ENCODE measurements around the gene PRKAR1A.

The PRKAR1A gene

DNA sequence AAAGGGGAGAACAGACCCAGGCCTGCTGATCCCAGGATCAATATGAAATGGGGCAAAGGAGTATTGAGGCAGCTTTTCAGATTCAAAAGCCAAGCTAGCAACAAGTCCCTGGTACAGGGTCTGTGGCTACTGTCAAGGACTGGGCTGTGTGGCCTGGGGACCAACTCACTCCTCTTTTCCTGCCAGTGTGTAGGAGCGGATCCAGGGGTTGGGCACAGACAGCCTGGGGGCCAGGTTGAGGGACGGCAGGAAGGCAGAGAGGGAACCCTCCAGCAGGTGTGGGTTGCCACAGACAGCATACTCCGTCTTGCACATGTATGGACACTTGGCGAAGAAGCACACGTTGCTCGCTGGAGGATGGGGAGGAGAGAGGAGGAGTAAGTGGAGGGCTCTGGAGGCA lies 29.6 kb downstream of the PRKAR1A start:
- no peak for DNase-seq

DNA sequence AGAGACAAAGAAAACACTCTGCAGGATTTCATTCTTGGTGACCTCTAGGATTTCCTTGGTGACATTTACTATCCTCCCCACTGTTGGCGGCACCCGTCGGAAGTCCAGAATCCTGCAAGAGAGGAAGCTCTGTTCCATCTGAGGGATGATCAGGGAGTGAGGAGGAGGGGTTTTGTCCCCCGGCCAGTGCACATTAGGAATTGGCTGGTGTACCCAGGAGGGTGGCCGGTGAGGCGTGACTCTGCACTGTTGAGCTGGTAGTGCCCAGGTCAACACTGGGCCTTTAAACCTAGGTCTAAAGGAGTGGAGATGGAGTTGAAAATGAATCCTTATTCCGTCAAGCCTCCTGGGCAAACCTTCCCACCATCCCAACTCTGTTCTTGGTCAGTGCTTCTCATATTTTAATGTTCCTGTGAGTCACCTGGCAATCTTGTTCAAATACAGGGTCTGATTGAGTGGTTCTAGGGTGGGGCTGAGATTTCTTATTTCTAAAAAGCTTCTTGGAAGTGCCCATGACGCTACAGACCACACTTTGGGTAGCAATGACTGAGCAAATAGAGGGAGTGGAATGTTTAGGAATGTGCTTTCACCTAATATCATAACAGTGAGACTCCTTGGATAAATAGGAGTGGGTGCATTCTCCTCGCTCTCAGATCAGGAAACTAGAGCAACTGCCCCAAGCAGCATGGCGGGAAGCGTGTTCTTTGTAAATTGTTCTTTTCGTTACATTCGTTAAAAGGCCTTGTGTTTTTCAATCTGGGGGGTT lies 30.7 kb downstream of the PRKAR1A start:
- DNase-seq = no peak

DNA sequence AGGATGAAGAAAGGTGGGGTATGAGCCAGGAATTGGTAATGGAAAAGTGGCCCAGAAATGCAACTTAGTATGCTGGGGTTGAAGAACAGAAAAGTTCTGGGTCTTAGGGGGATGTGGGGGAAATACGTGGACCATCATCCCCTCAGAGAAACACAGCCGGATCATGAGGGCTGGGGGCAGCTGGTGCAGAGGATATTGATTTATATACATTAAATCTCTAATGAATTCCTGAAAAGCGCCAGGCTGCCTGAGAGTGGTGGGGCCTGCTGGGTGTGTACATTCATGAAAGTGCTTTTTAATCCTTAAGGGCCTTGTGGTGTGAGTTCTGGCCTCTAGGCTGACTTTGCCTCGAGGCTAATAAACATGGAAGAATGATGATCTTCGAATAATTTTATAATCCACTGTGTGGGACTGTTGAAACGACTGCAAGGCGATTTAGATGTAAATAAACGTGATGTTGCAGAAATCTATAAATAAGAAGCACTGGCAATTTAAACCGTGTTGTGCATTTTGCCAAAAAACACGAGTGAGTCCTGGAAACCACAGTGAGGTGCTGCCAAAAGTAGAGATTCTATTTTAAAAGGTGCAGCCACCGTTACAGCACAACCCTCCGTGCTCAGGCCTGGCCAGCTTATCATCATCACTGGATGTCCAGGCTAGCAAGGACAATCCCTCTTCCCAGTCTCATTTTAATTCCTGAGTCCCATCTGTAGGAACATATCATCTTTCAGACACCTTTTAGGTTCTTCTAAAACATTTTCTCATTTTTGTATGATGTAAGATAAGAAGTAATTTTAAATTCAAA lies 32.1 kb downstream of the PRKAR1A start:
- DNase-seq = no peak

DNA sequence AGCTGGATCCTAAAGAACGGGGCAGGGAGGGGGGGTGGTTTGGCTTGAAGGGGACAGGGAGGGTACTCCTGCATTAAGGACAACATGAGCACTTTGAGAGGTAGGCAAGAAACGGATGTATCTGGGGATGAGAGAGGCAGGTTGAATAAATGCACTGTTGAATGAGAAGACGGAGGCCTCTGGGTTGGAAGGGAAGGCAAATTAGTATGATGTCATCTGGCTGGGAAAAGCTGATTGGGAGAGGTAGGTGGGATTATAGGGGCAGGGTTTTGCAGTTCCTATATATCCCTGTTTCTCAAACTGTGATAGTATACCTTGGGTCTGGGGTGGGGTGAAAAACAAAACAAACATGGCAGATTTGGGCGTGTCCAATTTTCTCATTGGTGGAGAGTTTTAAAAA lies 44.3 kb downstream of the PRKAR1A start:
- DNase-seq = no peak

DNA sequence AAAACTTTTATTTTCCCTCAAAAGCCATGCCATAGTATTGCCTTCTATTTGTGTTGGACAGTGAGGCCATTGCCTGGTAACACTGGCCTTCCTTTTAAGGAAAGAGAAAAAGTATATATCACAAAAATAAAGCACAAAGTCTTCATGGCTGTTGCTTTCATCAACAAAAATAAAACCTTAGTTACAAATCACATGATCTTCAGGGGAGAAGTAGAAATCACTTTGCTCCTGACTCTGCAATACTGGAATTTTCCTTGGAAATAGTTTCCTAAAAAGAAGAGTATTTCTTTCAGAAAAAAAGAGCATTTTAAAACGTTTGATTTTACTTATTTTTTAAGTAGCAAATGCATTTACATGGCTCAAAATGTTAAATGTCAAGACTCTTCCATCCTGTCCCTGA lies 47.1 kb downstream of the PRKAR1A start:
- no peak for DNase-seq

DNA sequence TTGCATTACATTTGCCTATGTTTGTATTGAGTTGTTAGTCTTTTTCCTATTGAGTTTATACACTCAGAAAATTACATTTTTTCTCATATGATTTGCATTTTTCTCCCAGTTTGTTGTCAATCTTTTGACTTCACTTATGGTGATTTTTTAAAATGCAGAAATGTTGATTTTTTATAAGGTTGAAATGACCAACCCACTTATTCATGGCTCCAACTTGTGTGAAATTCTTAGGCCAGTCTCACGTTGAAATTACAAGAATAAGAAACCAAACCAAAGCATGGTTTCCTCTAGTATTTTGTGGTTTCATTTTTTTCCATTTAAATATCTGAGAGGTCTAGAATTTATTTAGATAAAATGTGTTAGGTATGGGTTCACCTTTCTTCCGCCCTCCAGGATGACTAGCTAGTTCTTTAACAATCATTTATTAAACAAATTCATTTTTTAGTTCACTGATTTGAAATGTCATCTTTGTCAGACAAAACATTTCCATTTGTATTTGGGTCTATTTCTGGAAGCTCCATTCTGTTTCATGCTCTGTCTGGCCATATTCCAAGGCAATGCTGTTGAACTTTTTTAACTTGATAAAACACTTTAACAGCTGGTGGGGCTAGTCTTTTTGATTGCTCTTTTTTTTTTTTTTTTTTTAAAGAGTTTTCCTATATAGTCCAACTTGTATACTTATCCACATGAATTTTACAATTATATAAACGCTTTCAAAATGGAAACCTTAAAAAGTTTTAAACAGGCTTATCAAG lies 48.9 kb downstream of the PRKAR1A start:
- no peak for DNase-seq

DNA sequence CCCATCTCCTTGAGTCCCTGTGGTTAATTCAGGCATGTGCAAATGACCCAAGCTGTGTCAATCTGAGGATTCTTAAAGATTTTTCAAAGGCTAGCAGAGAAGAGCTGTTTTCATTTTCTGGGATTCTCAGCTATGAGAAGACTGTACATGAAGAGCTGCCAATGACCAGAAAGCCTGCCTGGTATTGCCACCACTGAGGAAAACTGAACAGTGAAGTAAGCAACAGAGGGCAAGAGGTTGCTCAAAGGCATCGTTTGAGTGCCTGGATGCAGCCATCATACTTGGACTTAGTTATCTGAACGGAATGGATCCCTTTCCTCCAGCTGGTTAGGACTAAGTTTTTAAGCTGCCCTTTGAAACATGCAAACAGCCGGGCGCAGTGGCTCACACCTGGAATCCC lies 50.5 kb downstream of the PRKAR1A start:
- DNase-seq = no peak

DNA sequence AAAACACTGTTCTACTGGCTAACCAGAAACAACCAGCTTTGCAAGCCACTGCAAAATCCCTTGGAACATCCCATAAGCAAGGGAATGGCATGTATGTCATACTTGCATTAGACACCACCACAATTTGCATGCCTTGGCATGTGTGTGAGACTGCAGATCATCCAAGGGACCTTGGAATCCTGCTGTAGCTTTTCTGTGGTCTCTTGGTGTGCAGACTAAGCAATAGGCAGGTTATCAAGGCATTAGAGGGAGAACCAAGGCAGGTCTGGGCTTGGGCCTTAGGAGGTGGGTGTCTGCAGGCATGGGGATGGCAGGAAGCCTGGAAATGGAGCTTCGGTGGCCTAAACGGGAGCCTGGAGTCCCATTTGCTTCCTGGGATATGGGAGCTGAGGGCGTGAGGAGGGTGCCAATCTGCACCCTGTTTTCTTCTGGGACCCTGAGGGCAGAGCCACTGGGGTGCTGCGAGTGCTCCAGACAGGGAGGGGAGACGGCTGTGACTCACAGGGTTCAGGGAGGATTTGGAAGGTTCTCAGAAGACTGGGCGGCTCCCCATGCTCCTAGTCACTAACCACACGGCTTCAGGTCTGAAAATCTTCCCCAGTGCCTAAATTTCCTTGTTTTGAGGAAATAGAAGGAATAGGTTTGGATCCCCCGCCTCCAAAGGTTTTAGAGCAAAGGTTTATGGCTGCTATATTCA lies 52.3 kb downstream of the PRKAR1A start:
- no peak for DNase-seq

DNA sequence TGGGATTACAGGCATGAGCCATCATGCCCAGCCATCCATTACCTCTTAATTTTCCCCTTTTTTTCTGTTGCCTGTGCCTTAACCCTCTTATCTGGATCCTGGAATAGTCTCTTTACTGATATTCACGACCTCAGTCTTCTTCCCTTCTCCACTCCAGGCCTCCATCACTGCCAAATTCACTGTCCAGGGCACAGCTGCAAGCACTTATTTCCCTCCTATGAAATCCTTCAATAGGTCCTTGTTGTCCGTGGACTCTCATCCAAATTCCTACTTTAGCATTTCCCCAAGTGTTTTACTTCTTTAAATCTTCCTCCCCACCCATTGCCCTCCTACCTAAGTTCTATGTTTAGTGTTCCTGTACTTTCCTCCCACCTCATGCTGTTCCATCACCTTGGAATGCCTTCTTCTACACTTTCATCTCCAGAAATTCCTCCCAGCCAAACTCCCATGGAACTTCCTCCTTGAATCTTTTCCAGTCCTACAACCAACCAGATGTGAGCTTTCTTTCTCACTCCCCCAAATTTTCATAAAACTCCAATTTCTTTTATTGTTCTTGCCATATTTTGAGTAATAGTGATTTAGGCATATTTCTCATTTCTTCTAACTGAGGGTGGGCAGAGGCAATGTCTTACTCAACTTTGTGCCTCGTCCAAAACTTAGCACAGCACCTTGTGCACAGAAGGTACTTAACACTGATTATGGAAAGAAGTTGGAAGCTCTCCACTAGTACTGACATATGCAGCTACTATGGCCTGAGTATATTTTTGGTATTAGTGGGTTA lies 53.6 kb downstream of the PRKAR1A start:
- DNase-seq = no peak

DNA sequence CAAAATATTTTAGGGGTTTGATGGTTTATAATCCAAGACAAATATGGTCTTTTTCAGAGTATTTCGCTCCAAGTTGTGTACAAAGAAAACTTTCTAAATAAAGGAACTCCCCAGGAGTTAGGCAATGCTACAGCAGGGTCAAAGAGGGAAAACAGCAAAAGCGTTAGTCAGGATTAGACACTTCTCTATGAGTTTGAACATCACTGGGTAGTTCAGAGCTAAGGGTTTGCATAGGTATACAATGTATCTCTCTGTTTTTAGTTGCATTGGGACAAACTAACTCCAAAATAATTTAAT lies 54.2 kb downstream of the PRKAR1A start:
- DNase-seq = no peak

DNA sequence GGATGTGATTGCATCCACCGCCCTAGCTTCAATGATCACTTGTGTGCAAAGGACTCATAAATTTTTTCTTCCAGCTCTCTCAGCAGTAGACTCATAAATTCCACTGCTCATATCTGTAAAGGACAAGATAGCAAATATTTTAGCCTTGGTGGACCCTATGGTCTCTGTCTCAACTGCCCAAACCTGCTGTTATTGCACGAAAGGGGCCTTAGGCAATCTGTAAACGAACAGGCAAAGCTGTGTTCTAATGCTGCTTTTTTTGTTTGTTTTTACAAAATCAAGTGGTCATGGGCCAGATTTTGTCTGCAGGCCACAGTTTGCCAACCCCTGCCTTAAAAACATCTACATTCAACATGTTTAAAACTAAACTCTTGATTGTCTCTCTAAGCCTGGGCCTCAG lies 54.8 kb downstream of the PRKAR1A start:
- DNase-seq = no peak

DNA sequence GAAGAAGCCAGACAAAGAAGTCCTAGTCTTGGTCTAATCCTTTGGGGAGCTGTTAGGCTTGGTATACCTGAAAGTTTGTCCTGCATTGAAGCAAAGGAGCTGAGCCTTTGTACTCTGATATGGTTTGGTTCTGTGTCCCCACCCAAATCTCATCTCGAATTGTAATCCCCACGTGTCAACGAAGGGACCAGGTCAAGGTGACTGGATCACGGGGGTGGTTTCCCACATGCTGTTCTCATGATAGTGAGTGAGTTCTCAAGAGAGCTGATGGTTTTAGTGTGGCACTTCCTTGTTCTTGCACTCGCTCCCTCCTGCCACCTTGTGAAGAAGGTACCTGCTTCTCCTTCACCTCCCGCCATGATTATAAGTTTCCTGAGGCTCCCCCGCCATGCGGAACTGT lies 55.4 kb downstream of the PRKAR1A start:
- no peak for DNase-seq

DNA sequence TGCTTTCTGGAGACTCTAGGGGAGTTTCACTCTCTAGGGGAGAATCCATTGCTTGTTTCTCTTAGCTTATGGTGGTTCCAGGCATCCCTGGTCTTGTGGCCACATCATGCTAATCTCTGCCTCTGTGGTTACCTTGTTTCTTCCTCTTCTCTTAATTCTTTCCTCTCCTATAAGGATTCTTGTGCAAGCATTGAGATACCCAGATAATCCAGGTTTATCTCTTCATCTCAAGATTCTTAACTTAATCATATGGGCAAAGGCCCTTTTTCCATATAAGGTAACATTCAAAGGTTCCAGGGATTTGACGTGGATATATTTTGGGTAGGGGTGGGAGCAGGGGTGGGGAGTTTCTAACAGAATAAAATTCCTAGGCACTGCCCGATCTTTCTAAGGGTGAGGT lies 56.4 kb downstream of the PRKAR1A start:
- DNase-seq = no peak

DNA sequence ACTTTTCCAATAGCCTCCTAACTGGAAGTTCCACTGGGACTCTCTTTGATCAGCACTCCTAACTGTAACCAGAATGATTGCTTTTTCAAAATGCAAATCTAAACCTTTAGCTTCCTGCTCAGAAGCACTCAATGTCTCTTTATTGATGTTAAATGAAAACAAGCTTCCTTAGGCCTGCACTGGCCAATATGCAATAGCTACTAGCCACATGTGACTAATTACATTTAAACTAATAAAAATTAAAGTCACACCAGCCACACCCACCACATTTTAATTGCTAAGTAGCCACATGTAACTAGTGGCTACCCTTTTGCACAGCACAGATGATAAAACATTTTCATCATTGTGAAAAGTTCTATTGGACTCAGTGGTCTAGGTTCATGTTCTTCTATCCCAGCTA lies 57.1 kb downstream of the PRKAR1A start:
- no peak for DNase-seq

DNA sequence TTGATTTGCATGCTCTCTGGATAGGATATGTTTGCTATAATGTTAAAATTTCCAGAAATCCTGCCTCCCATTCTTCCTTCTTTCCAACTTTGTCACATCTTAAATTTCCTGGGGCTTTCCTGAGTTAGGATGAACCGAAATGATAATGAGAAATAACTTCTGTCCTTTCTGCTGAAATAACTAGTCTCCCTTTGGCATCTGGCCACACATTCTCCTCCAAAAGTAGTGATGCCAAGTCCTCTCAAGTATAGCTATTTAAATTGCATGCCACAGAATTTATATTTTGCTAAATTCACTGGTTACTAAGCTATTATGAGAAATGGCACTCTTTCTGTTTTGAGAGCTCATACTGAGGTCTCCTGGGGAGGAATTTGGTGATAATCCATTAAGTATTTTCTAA lies 58.3 kb downstream of the PRKAR1A start:
- no peak for DNase-seq

DNA sequence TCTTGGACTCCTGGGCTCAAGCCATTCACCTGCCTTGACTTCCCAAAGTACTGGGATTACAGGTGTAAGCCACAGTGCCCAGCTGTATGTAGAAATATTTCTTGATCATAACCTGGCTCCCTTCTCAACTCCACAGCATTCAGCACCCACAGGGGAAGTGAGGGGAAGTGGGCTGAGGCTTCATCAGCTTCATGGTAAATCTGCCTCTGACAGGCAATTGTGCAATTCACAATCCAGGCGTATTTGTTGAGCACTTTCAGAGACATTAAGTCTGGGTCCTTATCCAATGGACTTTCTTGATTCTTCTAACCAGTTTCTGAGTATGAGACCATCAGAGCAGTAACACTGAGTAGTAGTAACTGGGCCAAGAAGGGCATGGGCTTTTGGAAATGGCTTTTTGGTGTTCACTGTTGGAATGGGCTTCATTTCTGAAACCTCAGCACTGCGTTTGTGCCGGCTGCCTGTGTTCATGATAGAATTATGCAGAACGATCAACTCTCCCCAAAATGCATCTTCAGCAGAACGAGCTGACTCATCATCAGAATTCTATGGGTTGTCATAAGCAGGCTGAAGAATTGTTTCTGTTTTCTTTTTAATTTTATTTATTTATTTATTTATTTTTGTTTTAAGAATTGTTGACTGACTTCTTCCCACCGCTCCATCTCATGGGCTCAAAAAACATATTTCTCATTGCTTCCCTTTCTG lies 60.1 kb downstream of the PRKAR1A start:
- DNase-seq = no peak

DNA sequence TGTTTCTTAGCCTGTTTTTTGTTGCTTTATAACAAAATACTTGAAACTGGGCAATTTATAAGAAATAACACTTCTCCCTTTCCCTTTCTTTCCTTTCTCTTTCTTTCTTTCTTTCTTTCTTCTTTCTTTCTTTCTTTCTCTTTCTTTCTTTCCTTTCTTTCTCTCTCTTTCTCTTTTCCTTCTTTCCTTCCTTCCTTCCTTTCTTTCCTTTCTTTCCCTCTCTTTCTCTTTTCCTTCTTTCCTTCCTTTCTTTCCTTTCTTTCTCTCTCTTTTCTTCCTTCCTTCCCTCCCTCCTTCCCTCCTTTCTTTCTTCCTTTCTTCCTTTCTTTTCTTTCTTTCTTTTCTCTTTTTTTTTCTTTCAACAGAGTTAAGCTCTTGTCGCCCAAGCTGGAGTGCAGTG lies 61.1 kb downstream of the PRKAR1A start:
- DNase-seq = no peak

DNA sequence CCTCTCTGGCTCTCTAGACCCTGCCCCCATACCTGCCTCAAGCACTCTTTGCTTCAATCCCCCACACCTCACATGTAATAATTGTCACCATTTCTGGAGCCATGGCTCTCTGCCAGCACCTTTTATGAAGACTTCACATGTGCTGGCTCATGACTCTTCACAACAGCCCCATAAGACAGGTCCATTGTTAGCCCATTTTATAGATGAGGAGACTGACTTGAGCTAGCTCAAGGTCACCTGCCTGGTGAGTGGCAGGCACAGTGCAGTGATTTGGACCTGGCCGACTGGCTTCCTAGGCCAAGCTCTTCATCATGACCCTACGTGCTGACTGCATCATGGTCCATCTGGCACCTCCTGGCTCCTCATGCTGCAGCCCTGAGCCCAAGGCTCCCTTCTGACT lies 63.9 kb downstream of the PRKAR1A start:
- no peak for DNase-seq

DNA sequence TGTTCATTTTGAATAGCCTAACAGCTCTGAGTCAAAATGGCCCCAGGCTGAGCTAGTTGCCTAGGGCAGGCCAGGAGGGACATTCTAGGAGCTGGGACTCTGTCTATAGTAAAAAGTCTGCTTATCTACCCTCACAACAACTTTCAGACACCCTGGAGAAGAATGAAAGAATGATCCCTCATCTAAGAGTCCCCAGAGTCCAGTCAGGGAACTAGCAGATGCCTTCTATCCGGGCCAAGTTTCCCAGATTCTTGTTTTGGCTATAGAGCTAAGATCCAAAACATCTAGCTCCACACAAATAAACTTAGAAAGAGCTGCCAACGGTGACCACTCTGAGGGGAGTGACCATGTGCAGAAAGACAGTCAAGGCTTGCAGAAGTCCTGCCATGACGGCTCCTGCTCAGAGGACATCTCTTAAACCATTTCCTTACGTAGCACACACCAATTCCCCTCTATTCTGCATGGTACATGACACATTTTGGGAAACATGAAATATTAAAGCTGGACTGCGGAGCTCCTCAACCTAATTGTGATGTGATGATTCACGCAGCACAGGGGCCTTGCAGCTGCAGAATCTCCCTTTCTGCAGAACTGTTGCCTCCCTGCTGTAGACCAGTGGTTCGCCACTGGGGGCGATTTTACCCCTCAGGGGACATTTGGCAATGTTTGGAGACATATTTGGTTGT lies 64.7 kb downstream of the PRKAR1A start:
- no peak for DNase-seq

DNA sequence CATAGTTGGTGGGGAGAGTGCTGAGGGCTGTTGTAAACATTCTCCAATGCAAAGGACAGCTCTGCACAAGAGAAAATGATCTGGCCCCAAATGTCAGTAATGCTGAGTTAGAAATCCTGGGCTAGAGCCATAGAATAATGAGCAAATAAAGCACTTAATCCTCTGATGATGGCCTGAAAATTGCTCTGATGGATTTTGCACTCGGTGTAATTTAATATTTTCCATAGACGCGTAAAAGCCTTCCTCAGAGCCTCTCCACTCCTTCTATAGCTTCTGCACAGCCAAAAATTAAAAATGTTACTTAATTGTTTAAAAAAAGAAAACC lies 65.2 kb downstream of the PRKAR1A start:
- no peak for DNase-seq
